Fibroblast of the conjunctiva (primary cell): ENCODE measurements around the gene RBMS1.

ENCODE experiments used
- DNase-seq: peaks from one replicate; pipeline ENCODE4 v3.0.0-alpha.2; 2010; ENCODE audit warnings: low read depth

Gene RBMS1

GRCh38 chr2:160333324-160334027, 160.1 kb downstream of the RBMS1 start:
- DNase-seq, result no peak

GRCh38 chr2:160332318-160332717, 161.3 kb downstream of the RBMS1 start:
- no peak for DNase-seq

GRCh38 chr2:160331258-160332025, 162.2 kb downstream of the RBMS1 start:
- no peak for DNase-seq

GRCh38 chr2:160328811-160329527, 164.6 kb downstream of the RBMS1 start:
- no peak for DNase-seq

GRCh38 chr2:160326786-160327185, 166.8 kb downstream of the RBMS1 start:
- DNase-seq, result no peak

GRCh38 chr2:160325418-160325817, 168.2 kb downstream of the RBMS1 start:
- no peak for DNase-seq

- no peak for DNase-seq
These were observed 168.7 kb downstream of the RBMS1 start for GRCh38 chr2:160324917-160325316.

GRCh38 chr2:160324161-160324800, 169.3 kb downstream of the RBMS1 start:
- peak; percentile 48 for DNase-seq

- no peak for DNase-seq
These were observed 171.3 kb downstream of the RBMS1 start for GRCh38 chr2:160322320-160322719.

GRCh38 chr2:160321006-160321405, 172.6 kb downstream of the RBMS1 start:
- no peak for DNase-seq

- no peak for DNase-seq
These were observed 173.9 kb downstream of the RBMS1 start for GRCh38 chr2:160319700-160320099.

- DNase-seq, result no peak
These were observed 175.4 kb downstream of the RBMS1 start for GRCh38 chr2:160318218-160318617.

GRCh38 chr2:160317181-160318099, 176.2 kb downstream of the RBMS1 start:
- DNase-seq, result no peak

- DNase-seq, result no peak
These were observed 178.3 kb downstream of the RBMS1 start for GRCh38 chr2:160315337-160315736.

- DNase-seq, result no peak
These were observed 183.3 kb downstream of the RBMS1 start for GRCh38 chr2:160310118-160310828.

GRCh38 chr2:160309585-160309984, 184.0 kb downstream of the RBMS1 start:
- no peak for DNase-seq

- no peak for DNase-seq
These were observed 184.7 kb downstream of the RBMS1 start for GRCh38 chr2:160308915-160309314.

- no peak for DNase-seq
These were observed 185.1 kb downstream of the RBMS1 start for GRCh38 chr2:160308476-160308875.

GRCh38 chr2:160306985-160307384, 186.6 kb downstream of the RBMS1 start:
- DNase-seq, result peak; percentile 89

- DNase-seq, result no peak
These were observed 188.4 kb downstream of the RBMS1 start for GRCh38 chr2:160305081-160305750.
